Measurements from ENCODE around the gene DST.
"Not testable (repeated sequence)": the region's sequence is repeated elsewhere in the genome, so short reads cannot be mapped to it uniquely, and the experiment has no call there.

The DST gene

DNA sequence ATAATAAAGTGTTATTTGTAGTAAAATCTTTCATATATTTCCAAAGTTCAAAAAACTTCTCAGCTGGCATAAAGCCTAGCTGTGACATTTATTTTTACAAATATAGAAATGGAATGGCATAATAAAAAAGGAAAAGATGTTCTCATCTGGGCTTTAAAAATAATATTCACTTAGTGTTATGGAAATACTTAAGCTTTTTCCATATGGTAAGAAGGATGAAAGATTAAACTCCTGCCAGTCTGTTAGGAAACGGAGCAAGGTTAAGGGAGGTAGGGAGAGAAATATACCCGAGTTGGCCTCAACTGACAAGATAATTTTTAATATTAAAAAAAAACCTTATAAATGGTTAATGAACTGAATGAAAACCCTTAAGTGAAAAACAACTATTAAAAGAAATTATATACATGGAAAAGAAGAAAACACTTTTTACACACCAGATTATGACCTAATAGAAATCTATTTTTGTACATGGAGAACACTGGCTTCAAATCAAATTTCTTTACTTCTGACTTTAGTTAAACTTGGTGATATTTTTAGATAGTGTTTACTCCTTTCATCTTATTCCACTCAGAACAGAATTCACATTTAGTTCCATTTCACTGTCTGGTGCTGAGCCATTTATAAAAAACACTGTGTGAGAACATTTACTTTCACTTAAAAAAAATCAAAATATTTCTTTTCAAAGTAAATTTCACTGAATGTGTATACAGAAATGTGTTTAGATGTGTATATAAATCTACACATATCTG lies 137.0 kb downstream of the DST start:
- no peaks in the 10 kb centered on the region for H3K9me3 Mint-ChIP-seq

DNA sequence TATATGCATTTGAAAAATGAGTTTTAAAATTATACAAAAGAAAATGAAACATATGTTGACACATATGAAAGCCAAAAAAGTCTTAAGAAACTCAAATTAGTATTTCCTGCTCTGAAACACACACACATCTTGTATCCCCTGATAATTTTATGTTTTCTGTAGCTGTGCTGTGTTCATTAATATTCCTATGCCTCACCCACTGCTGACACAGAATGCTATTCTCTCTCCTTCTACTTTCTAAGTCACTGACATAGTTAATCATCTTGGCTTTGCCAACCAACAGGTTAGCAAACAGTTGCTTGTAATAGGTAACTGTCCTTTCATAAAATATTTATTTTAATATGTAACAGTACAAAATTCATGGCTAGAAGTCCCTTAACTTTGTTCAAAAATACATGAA lies 140.7 kb downstream of the DST start:
- Mint-ChIP-seq H3K4me1 (no peaks in the 10 kb centered on the region), H3K36me3 (no peaks in the 10 kb centered on the region)

More for the DNA sequence above, 137.0 kb downstream of the DST start:
- ATAC-seq (ENCODE audit: low read depth) = no peak
- DNase-seq (ENCODE audit: low spot score in 2 of 2) = no peak
- no peaks in the 10 kb centered on the region for H3K4me1 Mint-ChIP-seq
- H3K4me3 Mint-ChIP-seq = no peak overlapping the region
- H3K27me3 Mint-ChIP-seq = no peaks in the 10 kb centered on the region
- H3K27ac Mint-ChIP-seq = no peak overlapping the region
- H3K36me3 Mint-ChIP-seq = no peaks in the 10 kb centered on the region

DNA sequence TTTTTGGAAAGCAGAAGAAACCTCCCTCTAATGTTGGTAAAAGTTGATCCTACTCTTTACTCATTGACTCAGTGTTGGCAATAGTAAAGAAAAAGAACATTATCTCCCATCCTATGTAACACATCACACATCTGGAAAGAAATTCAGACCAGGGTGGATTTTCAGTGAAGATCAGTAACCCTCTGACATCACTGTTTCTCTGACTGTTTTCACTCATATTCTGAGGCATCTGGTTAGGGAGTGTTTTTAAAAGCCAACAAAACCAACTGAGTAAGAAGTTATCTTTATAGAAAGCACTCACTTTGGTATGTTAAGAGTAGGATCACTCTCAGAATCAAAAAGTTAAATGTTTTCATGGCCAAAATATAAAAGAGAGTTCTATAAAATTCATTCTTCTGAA lies 143.6 kb downstream of the DST start:
- H3K36me3 Mint-ChIP-seq = no peaks in the 10 kb centered on the region
- ATAC-seq (ENCODE audit: low read depth) (no peak), DNase-seq (ENCODE audit: low spot score in 2 of 2) (no peak)
- no peaks in the 10 kb centered on the region for H3K9me3 Mint-ChIP-seq
- H3K4me1 Mint-ChIP-seq = no peaks in the 10 kb centered on the region
- no peaks in the 10 kb centered on the region for H3K27me3 Mint-ChIP-seq
- H3K4me3 Mint-ChIP-seq = no peak overlapping the region
- no peak overlapping the region for H3K27ac Mint-ChIP-seq

More for the DNA sequence above, 140.7 kb downstream of the DST start:
- H3K27me3 Mint-ChIP-seq = no peaks in the 10 kb centered on the region
- no peaks in the 10 kb centered on the region for H3K9me3 Mint-ChIP-seq
- H3K27ac Mint-ChIP-seq = no peak overlapping the region
- ATAC-seq (ENCODE audit: low read depth) (no peak), DNase-seq (ENCODE audit: low spot score in 2 of 2) (no peak)
- no peak overlapping the region for H3K4me3 Mint-ChIP-seq

DNA sequence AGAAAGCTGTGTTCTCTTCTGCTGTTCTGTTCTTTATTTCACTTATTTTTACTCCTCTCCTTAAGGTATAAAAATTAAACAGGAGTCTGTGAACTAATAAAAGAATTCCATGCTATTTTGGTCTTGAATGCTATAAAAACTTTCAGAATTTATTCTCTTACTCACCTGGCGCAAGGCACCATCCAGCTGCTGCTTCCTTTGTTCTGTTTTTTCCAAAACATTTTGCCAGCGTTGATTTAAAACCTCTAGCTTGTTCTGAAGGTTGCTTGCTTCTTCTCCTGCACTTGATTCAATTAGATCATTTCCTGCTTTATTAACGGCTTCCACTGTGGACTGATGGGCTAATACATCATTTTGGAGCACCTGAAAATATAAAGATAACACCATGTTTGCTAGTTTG lies 145.0 kb downstream of the DST start:
- Mint-ChIP-seq H3K4me1 (no peaks in the 10 kb centered on the region), H3K27me3 (no peaks in the 10 kb centered on the region), H3K9me3 (no peaks in the 10 kb centered on the region), H3K27ac (no peak overlapping the region), H3K36me3 (no peaks in the 10 kb centered on the region), H3K4me3 (no peak overlapping the region)
- ATAC-seq (ENCODE audit: low read depth) (no peak), DNase-seq (ENCODE audit: low spot score in 2 of 2) (no peak)

DNA sequence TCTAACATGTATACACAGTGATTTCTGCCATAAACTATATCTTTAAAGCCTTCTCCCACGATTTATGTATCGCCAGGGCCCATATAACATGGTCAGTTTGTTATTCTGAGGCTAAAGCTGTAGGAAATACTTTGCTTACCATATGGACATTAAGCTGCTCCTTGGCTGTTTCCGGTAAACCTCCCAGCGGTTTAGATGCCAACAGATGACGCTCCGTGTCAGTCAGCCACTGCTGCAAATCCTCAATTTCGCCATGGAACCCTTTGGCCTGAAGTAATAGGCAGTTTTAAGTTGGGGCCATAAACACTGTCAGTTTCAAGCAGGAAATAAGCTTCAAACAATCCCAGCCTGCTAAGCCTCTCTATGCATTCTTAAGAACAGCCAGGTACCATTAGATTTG lies 145.4 kb downstream of the DST start:
- Mint-ChIP-seq H3K27ac (no peak overlapping the region), H3K4me1 (no peaks in the 10 kb centered on the region), H3K4me3 (no peak overlapping the region), H3K9me3 (no peaks in the 10 kb centered on the region), H3K36me3 (no peaks in the 10 kb centered on the region), H3K27me3 (no peaks in the 10 kb centered on the region)
- ATAC-seq (ENCODE audit: low read depth) (no peak), DNase-seq (ENCODE audit: low spot score in 2 of 2) (no peak)

DNA sequence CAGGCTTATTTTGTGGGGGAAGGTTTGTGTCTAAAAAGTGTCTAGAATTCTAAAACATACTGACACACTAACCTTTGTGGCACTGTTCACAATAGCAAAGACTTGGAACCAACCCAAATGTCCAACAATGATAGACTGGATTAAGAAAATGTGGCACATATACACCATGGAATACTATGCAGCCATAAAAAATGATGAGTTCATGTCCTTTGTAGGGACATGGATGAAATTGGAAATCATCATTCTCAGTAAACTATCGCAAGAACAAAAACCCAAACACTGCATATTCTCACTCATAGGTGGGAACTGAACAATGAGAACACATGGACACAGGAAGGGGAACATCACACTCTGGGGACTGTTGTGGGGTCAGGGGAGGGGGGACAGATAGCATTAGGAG lies 146.0 kb downstream of the DST start:
- H3K36me3 Mint-ChIP-seq; H3K27ac Mint-ChIP-seq; H3K9me3 Mint-ChIP-seq; H3K27me3 Mint-ChIP-seq; DNase-seq (ENCODE audit: low spot score in 2 of 2); H3K4me3 Mint-ChIP-seq; H3K4me1 Mint-ChIP-seq; ATAC-seq (ENCODE audit: low read depth): not testable (repeated sequence)

DNA sequence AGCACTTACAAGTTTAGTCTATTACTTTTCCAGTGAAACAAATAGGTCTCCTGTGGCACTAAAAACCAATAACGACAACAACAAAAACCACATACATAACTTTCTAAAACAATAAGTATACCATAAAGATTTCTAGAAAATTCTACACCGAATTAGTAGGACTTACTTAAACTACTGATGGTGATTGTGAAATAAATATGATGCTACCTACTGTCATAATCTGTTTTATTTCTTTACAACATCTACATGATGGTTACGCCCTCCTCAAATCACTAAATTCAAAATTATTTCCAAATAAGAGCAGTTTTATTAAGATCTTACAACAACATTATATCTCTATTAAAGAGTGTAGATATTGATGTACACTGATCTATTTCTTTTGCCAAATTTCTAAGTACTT lies 147.0 kb downstream of the DST start:
- ATAC-seq (ENCODE audit: low read depth) = no peak

DNA sequence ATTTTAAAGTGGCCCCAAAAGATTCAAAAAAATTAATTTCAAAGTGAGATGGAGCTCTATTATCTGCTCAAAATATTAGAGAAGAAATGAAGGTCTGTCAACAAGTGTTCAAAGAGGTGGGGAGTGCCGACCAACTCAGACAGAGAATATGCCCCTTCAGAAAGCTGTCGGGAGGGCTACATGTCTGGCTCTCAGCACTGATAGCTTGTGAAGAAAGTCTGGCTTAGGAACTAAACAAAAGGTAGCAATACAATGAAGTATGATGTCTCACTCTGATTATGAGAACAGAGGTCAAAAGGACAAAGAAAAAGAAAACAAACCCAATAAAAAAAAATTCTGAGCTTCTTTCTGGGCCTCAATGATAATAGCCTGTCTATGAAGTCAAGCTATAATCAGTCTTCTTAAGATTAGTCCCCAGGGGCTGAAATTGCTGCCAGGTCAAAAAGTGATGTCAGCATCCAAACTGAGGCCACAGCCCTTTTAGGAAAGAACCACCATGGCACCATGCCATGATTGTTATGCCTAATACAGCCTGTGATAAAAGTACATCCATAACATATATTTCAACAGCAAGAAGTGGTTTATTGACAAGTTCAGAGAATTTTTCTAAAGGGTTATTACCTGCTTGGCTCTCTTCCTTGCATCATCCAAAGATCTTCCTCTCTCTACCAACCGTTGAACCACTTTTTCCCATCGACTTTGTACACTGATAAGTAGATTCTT lies 150.9 kb downstream of the DST start:
- DNase-seq (ENCODE audit: low spot score in 2 of 2) = no peak
- Mint-ChIP-seq H3K4me3 (no peak overlapping the region), H3K27me3 (no peaks in the 10 kb centered on the region), H3K4me1 (no peaks in the 10 kb centered on the region), H3K27ac (no peak overlapping the region), H3K36me3 (no peaks in the 10 kb centered on the region), H3K9me3 (no peaks in the 10 kb centered on the region)
- no peak for ATAC-seq (ENCODE audit: low read depth)

More for the DNA sequence above, 147.0 kb downstream of the DST start:
- Mint-ChIP-seq H3K4me1 (no peaks in the 10 kb centered on the region), H3K27me3 (no peaks in the 10 kb centered on the region), H3K4me3 (no peak overlapping the region), H3K9me3 (no peaks in the 10 kb centered on the region), H3K27ac (no peak overlapping the region), H3K36me3 (no peaks in the 10 kb centered on the region)
- DNase-seq (ENCODE audit: low spot score in 2 of 2) = no peak

DNA sequence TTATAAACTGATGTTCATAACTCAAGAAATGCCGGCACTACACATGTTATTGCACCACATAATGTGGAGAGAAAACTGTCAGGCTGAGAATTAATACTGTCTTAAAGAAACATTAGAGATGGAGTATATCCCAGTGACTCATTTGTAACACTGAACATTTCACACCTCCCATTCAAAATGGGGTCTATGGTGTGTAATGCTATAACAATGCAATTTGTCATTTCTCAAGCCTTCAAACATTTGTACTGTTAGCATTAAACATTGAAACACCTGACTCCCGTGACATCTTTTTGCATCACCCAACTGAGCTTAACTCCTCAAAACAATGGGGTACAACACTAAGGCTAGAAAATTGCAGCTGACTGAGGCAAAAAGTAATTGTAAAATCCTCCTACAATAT lies 151.7 kb downstream of the DST start:
- Mint-ChIP-seq H3K27me3 (no peaks in the 10 kb centered on the region), H3K36me3 (no peaks in the 10 kb centered on the region), H3K9me3 (no peaks in the 10 kb centered on the region), H3K27ac (no peak overlapping the region), H3K4me1 (no peaks in the 10 kb centered on the region), H3K4me3 (no peak overlapping the region)
- DNase-seq (ENCODE audit: low spot score in 2 of 2) (no peak), ATAC-seq (ENCODE audit: low read depth) (no peak)

DNA sequence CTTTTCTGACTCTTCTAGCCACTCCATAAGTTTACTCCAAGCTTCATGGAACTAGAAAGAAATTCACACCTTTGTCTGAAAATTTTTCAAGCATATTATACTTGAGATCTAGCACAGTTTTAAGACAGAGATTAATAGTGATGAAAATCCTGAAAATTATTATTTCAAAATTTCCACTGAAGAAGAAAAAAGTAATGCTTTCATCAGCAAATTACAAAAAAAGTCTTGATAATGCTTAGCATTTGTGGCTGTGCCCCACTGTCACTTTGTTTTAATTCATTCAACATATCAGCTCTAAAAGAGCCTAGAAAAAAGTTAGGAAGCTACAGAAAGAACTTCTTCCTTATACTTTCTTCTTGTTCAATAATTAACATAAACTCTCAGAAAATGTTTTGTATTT lies 153.1 kb downstream of the DST start:
- no peak overlapping the region for H3K27ac Mint-ChIP-seq
- DNase-seq (ENCODE audit: low spot score in 2 of 2) = no peak
- no peaks in the 10 kb centered on the region for H3K36me3 Mint-ChIP-seq
- no peak overlapping the region for H3K4me3 Mint-ChIP-seq
- no peaks in the 10 kb centered on the region for H3K4me1 Mint-ChIP-seq
- ATAC-seq (ENCODE audit: low read depth) = no peak
- H3K9me3 Mint-ChIP-seq = no peaks in the 10 kb centered on the region
- H3K27me3 Mint-ChIP-seq = no peaks in the 10 kb centered on the region

DNA sequence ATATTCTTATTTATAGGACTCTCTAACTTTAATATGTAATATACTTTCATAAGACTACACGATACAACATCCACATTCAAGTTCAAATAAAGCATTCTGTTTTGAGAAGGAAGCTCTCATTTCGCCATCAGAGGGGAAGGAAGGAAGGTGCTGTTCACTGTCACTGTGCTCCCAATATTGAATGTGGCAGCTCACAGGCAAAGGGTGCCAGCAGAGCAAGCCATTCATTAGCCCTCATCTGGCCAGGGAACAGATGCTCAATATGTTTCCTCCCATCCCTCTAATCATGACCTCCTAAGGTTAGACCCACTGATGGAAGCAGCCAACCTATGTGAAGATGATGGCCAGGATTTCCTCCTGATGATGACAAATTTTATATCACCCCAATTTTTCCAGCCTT lies 154.4 kb downstream of the DST start:
- Mint-ChIP-seq H3K4me3 (no peak overlapping the region), H3K27me3 (no peaks in the 10 kb centered on the region), H3K4me1 (no peaks in the 10 kb centered on the region)

DNA sequence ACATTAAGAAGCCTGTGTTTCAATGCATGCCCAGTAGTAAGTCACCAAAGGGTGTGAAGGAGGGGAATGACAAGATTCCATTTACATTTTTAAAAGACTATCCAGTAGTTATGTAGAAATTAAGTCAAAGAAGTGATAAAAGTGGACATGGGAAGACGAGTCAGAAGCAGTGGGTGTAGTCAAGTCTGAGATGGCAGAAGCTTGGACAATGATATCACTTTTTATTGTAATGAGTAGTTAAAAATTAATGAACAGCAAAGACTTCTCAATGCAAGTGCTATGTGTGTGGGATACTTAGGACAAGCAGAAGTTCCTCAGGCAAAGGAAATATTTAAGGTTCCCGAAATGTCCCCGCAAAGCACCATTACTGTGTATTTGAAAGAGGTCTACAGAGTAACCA lies 156.0 kb downstream of the DST start:
- H3K27ac Mint-ChIP-seq = no peak overlapping the region
- no peaks in the 10 kb centered on the region for H3K4me1 Mint-ChIP-seq
- ATAC-seq (ENCODE audit: low read depth) (no peak), DNase-seq (ENCODE audit: low spot score in 2 of 2) (no peak)
- no peaks in the 10 kb centered on the region for H3K27me3 Mint-ChIP-seq
- no peaks in the 10 kb centered on the region for H3K36me3 Mint-ChIP-seq
- no peak overlapping the region for H3K4me3 Mint-ChIP-seq
- no peaks in the 10 kb centered on the region for H3K9me3 Mint-ChIP-seq

More for the DNA sequence above, 154.4 kb downstream of the DST start:
- ATAC-seq (ENCODE audit: low read depth) (no peak), DNase-seq (ENCODE audit: low spot score in 2 of 2) (no peak)
- no peaks in the 10 kb centered on the region for H3K36me3 Mint-ChIP-seq
- H3K27ac Mint-ChIP-seq = no peak overlapping the region
- H3K9me3 Mint-ChIP-seq = no peaks in the 10 kb centered on the region

DNA sequence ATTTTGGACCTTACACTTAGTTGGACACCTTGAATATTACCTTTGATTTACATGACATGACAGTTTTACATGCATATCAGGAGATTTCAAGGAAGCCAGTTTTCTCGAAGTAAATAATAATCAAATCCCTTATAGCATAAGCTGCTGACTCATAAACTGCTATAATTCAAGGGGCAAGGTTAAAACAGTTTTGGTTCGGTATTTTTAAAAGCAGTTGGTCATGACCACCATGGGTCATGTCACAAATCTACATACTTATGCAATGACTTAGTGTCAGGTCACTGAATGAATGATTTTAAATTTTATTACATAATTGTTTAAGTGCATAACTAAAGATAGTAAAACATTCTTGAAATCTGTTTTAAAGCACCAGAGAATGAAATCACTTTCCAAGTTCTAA lies 158.0 kb downstream of the DST start:
- Mint-ChIP-seq H3K4me3 (no peak overlapping the region), H3K4me1 (no peaks in the 10 kb centered on the region), H3K9me3 (no peaks in the 10 kb centered on the region), H3K36me3 (no peaks in the 10 kb centered on the region), H3K27ac (no peak overlapping the region), H3K27me3 (no peaks in the 10 kb centered on the region)
- no peak for DNase-seq (ENCODE audit: low spot score in 2 of 2)
- no peak for ATAC-seq (ENCODE audit: low read depth)

DNA sequence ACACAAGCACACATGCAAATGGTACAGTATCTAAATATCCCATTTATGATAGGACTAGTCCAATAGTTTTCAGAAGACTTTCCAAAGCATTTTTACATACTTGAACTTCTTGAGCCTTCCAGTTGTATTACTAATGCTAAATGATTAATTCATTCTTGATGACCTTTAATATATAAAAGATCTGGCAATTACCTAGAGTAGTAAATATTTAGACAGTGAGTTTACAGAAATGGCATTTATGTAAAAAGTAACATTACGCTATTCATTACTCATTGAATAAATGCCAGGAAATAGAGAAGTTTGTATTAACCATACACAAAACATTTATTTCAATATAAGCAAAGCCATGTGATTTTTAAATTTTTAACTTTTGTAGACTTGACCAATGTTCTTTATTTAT lies 158.8 kb downstream of the DST start:
- H3K36me3 Mint-ChIP-seq = no peaks in the 10 kb centered on the region
- DNase-seq (ENCODE audit: low spot score in 2 of 2) = no peak
- H3K27ac Mint-ChIP-seq = no peak overlapping the region
- no peaks in the 10 kb centered on the region for H3K27me3 Mint-ChIP-seq
- no peak for ATAC-seq (ENCODE audit: low read depth)
- H3K9me3 Mint-ChIP-seq = peaks cover 5% of the 10 kb centered on the region
- H3K4me3 Mint-ChIP-seq = no peak overlapping the region
- no peaks in the 10 kb centered on the region for H3K4me1 Mint-ChIP-seq

DNA sequence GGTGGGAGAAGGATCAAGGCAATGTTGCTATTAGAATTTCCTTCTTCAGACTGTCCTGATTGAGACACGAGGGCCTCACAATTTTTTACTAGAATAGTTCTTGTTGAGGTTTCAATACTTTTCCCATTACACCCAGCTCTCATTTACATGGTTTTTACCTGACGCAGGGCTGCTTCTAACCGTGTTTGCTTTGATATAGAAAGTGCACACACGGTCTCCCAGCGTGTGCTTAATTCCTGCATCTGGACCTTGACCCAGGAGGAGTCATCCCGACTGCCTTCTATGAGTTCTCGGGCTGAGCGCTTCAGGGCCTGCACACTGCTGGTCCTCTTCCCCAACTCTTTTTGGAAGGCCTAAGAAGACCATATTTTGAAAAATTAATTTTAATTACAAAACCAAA lies 160.2 kb downstream of the DST start:
- Mint-ChIP-seq H3K4me1 (no peaks in the 10 kb centered on the region), H3K27me3 (no peaks in the 10 kb centered on the region), H3K9me3 (peaks cover 6% of the 10 kb centered on the region), H3K4me3 (no peak overlapping the region), H3K36me3 (no peaks in the 10 kb centered on the region), H3K27ac (no peak overlapping the region)
- DNase-seq (ENCODE audit: low spot score in 2 of 2) (no peak), ATAC-seq (ENCODE audit: low read depth) (no peak)
